DLD1 (cell line): ENCODE results near the gene HS3ST4.
"Not testable (repeated sequence)": the region's sequence is repeated elsewhere in the genome, so short reads cannot be mapped to it uniquely, and the experiment has no call there.

Source experiments
- in situ Hi-C: cut with HindIII; loops from 2 replicates; pipeline ENCODE4 v1.10.0; 2017; ENCODE audit warnings: low sequenced_read_pairs

The HS3ST4 gene

DNA sequence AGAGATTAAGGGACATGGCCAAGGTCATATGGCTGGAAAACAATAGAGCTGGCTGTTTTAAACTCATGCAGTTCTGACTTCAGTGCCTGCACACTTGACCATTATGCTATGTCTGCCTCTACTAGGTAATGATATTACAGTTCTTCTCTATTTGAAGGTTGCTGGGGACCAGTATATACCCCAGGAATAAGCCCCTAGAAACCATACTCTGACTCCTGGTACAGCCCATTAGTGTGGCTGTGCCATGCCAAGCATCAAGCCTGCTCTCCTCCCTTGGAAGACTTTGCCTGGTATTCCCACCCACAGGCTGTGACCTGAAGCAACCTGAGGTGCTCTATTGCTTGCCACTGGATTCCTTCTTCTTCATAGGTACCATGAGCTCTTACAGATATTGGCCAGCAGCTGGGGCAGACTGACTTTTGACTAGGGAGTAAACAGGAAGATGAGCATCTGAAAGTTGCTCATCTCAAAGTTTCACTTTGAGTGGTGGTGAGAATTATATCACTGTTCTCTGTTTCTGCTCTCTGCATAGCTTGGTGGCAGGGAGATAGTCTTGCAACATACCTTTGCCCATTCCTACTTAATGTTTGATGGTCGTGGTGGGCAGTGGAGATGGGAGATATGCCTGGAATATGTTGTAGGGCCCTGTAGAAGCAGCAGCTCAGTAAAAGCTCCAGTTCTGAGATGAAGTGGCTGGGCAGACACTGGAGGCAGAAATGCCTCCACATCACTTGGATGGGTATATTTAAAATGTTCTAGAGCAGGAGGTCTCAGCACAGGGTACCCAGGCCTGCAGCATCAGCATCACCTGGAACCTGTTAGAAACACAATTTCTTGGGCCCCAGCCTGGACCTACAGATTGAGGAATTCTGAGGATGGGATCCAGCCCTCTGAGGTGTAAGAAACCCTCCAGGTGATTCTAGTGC is 274.7 kb downstream of the HS3ST4 start:
- in situ Hi-C loops, result no loop called here

DNA sequence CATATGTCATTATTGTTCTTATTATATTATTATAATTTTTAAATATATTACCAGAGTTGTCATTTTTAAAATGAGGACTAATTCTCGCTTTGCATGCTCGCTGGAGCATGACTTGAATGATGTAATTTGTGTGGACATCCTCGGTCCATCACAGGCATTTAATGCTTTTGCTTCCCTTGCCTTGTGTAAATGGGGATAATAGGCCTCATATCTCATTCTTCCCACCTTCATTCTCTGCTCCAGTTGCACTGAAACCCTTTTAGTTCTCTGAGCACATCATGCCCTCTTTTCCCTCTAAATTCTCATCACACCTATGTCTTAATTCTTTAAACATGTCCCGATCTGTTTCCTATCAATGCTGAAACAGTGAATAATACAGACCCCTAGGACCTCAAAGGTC is 285.4 kb downstream of the HS3ST4 start:
- in situ Hi-C loops, result no loop called here

DNA sequence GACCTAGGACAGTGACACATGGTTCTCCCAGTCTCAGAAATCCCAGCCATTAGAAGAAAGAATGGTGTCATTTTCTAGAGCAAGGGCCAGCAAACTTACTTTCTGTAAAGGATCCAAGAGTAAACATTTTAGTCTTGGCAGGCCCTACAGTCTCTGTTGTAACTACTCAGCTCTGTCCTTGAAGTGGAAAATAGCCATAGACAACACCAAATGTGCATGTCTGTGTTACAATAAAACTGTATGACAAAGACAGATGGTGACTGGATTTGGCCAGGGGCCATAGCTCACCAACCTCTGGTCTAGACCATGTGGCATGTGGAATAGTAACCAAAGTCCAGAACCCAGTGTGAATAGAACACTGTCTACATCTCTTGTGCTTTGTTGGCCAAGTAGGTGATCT is 286.5 kb downstream of the HS3ST4 start:
- in situ Hi-C loops, result no loop called here

GRCh38 chr16:25988084-25988483 is 296.3 kb downstream of the HS3ST4 start:
- in situ Hi-C loops, result no loop called here

GRCh38 chr16:25988882-25989281 is 297.1 kb downstream of the HS3ST4 start:
- in situ Hi-C loops, result no loop called here

GRCh38 chr16:25996052-25996451 is 304.3 kb downstream of the HS3ST4 start:
- in situ Hi-C loops, result no loop called here

DNA sequence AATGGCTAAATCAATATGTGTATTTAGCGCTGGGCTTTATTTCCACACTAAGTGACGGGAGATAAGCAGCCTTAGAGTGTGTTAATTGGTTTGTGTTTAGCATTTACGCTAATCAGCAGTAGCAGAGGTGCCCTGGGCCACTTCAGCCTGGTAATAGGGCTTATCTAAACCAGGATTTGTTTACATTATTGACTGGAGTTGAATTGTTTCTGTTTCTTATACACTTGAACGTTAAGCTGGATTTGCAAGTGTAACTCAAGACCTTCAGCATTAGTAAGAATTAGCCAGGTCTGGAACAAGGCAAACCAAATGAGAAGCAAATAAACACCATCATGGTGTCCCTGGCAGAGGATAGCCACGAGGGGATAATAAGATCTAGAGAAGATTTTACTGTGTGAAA is 313.6 kb downstream of the HS3ST4 start:
- in situ Hi-C loops, result no loop called here

DNA sequence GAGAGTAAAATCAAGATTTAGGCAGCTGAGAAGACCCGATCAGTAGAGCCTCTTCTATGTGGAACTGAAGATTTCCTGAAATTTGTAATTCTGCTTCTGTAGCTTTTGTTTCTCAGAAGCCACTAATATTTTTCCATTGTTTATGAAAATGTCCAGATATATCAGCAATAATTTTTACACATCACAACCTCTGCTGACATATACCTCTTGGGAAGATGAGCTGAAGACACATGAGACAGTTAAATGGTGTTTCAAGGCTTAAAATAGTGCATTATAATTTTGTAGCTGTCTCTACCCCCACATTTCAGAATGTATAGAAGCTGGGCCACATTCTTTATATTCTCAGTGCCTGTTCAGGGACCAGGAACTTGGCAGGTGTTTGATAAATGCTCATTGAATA is 320.6 kb downstream of the HS3ST4 start:
- in situ Hi-C loops, result no loop called here

- in situ Hi-C loops, result no loop called here
These were observed 324.0 kb downstream of the HS3ST4 start for GRCh38 chr16:26015776-26016175.

DNA sequence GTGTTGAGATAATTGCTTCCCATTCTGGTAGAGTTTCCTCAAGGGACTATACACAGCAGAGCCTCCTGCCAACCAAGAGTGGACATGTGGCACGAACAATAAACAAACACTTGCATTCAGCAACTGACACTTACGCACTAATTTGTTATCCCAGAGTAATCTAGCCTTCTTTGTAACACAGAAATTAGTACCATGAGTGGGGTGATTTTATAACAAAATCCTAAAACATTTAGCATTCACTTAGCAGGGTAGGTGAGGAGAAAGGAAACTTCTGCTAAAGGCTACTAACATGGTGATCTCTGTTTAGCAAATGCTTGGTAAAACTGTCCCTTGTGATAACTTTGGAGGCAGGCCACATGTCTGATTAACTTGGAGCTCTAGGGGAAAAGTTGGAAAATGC is 325.2 kb downstream of the HS3ST4 start:
- in situ Hi-C loops, result no loop called here

GRCh38 chr16:26019381-26020242 is 327.9 kb downstream of the HS3ST4 start:
- in situ Hi-C loops, result no loop called here

DNA sequence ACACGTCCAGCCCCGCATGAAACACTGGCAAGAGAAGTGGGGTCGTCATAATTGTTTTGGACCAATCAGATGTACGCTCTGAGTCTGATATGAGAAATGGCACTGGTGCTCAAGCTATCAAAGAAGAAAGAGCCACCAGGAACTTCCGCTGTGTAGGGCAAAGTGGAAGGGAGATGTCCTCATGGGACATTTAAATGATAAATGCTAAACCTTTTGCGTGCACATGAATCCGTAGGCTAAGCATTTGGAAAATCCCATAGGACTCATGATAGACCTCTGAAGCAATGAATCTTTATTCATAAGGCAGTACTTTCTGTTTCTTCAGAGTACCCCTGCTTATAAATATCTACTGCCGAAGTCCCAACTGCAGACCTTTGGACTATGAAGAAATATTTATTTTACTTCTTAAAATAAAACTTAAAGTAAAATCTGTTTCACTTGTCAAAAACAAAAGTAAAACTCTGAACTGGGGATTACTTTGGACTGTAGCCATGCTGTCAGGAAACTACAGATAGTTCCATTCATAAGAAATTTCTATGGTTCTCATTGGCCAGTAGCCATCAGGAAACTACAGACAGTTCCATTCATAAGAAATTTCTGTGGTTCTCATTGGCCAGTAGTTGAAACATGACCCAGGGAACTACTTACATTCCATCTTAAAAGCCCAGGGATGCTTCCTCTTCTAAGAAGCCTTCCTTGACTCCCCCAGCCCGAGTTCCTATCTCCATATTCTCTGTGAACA is 335.1 kb downstream of the HS3ST4 start:
- in situ Hi-C loops, result no loop called here

DNA sequence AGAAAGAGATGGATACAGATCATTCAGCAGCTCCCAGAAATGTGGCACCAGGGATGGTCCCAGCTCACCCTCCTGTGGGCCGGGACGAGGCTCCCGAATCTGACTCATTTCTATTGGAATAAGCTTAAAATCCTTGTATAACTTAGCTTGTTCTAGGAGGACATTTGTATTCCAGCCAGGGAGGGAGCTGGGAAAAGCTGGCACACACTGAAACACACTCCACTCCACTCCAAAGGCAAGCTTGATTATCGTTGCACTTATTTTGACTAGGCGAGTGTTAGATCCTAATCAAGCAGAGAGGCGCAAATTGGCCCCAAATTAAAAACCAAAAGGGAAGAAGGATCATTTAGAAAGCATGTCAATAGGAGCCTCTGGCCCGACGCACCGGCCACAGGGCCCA is 339.5 kb downstream of the HS3ST4 start:
- in situ Hi-C loops, result no loop called here

- in situ Hi-C loops, result not testable (repeated sequence)
These were observed 340.9 kb downstream of the HS3ST4 start for GRCh38 chr16:26032661-26033060.

GRCh38 chr16:26041952-26042668 is 350.4 kb downstream of the HS3ST4 start:
- in situ Hi-C loops, result no loop called here

DNA sequence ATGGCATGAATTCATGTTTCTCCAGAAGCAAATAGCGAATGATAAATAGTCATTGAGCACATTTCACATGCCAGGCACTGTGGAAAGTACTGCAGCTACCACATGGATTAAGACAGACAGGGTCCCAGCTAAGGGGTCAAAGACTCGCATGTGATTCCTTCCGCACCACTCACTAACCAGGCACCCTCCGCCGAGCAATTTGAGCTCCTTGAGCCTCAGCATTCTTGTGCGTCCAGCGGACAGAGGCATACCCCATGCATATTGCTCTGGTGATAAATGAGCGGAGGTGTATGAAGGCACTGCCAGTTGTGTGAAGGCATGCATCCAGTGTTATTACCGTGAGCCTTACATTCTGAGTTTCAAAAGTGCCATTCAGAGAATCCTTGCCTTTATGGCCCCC is 358.7 kb downstream of the HS3ST4 start:
- in situ Hi-C loops, result no loop called here

DNA sequence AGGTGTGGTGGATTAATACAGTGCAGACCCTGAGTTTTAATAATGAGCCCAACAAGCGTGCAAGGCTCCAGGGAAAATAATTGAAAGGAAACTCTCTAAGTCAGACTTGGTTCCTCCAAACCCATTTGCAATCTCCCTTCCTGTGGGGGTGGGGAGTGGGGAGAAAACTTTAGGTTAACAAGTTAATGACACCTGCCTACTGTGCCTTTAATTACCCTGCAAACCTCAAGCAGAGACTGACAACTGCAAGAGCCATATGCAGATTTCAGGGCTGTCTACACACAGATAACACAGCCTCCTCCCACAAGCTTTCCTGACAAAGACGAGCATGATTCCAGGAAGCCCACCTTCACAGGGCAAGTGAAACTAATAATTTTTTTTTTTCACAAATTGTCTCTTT is 359.3 kb downstream of the HS3ST4 start:
- in situ Hi-C loops, result no loop called here

- in situ Hi-C loops, result no loop called here
These were observed 362.1 kb downstream of the HS3ST4 start for GRCh38 chr16:26053889-26054288.

DNA sequence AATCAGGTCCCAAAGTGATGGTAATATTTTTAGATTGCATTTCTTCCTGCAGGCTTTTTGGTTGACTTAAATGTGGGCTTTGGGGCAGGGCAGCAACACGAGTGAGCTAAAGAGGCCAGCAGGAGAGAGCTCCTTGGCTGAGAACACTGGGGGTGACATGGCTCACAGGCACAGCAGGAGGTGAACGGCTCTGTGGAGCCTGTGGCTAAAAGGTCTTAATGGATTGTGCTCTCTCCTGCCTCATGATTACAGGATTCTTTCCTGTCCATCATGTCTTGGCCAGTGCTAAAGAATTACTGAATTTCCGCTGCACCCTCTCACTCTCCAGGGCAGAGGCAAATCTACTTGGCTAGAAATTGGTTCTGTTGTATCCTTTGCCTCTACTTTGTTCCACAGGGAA is 366.6 kb downstream of the HS3ST4 start:
- in situ Hi-C loops, result no loop called here

DNA sequence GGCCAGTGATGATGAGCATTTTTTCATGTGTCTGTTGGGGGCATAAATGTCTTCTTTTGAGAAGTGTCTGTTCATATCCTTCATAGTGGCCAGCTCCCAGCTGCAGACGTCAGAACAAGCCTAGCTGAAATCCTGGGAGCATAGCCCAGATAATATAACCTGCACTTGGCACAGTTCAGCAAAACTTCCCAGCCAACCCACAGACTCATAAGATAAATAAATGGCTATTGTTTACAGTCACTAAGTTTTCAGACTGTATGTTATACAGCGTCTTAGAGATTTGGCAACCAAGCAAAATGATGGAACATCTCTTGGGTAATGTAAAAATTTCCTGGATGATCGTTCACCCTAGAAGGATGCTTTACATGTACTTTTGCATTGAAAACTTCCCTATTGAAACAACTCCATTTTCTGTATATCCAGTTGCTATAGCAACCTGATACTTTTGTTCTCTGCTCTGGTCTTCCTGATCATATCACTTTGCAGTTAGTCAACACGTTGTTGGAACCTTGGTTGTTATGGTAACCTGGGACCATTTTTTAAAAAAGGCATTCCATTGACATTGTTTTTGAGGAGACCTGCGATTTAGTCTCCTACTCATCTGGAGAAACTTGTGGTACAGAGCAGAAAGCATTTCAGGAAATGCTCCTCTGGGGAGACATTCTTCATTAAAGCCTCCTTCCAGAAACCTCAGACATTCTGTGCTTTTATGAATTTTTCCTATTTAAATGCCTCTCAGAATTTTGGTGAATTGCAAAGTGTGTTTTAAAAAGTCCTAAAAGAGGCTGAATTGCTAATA is 378.7 kb downstream of the HS3ST4 start:
- in situ Hi-C loops, result no loop called here
